Measurements from ENCODE around the gene DNAJC18.
"Not testable (repeated sequence)": the region's sequence is repeated elsewhere in the genome, so short reads cannot be mapped to it uniquely, and the experiment has no call there.

DNAJC18 gene

GRCh38 chr5:139460455-139460854 is 21.1 kb upstream of the DNAJC18 start:
- no peak for DNase-seq

- no peak for DNase-seq
These were observed 20.2 kb upstream of the DNAJC18 start for GRCh38 chr5:139459451-139459934.

DNA sequence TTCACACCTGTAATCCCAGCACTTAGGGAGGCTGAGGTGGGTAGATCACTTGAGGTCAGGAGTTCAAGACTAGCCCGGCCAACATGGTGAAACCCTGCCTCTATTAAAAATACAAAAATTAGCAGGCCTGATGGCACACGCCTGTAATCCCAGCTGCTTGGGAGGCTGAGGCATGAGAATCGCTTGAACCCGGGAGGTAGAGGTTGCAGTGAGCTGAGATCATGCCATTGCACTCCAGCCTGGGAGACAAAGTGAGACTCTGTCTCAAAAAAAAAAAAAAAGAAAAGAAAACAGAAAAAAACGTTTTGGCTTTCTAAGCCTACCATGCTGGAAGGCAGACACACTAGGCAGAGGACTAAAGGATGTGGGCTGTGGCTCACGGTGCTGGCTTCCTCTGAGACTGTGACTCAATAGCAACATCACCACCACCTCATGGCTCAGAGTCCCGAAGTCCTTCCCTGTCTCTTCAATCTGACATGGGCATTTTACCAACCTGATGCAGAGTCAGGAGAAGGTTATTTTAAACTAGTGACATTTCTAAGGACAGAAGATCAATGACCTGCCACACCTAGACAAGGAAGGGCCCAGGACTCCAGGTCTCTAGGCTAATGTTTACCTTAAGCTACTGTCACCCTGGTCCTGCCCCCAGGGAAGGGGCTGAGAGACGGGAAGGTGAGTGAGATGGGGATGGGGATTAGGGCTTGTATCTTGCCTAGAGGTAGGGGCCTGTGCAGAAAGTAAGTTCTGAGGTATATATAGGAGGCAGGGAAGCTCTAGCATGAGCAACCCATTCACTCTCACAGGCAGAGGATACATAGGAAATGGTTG is 19.5 kb upstream of the DNAJC18 start:
- no peak for DNase-seq

GRCh38 chr5:139457653-139458306 is 18.5 kb upstream of the DNAJC18 start:
- DNase-seq: no peak

DNA sequence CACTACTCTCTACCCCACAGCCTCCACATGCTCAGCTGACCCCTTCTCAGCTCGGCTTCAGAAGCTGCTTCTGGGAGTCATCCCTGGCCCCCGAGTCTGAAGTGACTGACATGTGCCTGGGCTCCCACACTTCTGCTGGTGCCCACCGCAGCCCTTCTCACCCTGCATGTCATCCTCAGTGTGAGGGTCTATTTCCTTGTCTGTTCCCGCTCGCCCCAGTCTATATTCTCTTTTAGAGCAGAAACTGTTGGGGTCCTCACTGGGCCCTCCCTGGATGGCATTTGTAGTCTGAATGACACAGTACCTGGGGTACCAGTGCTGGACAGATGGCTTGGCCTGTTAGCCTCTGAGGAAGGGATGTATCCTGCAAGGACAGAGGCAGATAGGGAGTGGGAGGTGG is 17.9 kb upstream of the DNAJC18 start:
- DNase-seq: no peak

DNA sequence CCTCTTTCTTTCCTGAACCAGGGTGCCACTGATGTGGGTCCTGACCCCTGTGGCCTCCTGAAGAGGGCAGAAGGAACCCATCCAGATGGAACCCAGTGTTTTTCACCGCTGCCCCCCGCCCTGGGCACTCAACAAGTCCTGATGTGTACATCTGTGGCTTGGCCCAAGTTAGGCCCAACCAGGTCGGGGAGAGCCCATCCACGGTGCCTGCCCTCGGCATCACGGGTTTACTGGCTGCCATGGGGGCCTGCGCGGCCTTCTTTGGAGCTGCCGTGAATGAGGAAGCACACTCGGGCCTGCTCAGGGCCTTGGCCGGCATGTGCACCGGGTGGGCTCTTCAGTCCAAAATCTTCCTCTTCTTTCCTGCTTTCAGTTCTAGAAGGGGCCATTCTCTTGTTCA is 17.5 kb upstream of the DNAJC18 start:
- no peak for DNase-seq

DNA sequence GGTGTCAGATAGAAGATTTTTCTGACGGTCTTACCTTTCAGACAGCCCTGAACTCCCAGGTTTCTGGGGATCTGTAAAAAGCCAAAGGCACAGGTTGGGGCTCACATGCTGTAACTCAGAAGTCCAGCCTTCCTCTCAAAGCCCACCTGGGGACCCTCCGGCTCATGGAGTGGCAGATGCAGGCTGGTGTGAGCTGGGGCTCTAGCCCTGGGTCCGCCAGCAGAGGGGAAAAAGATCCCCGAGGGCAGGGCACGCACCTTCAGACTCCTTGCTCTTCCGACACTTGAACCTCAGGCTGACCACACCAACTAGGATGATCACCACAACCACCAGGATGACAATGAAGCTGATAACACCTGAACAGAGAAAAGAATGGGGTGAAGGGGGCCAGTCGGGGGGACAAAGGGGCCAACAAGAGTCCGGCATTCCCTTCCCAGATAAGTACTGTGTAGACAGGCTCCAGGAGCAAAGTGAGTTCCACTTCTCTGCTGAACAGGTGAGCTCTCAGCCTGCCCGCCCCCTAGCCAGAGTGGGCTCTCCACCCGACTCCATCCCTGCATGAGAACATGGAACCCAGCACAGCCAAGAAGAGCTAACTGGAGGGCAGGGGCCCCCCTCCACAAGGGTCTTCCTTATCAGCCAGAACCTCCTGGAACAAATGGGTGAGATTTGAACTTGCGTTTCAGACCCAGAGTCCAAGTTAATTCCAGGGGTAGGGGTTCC is 15.4 kb upstream of the DNAJC18 start:
- DNase-seq: no peak

GRCh38 chr5:139453683-139454567 is 14.6 kb upstream of the DNAJC18 start:
- no peak for DNase-seq

- no peak for DNase-seq
These were observed 12.7 kb upstream of the DNAJC18 start for GRCh38 chr5:139451878-139452660.

DNA sequence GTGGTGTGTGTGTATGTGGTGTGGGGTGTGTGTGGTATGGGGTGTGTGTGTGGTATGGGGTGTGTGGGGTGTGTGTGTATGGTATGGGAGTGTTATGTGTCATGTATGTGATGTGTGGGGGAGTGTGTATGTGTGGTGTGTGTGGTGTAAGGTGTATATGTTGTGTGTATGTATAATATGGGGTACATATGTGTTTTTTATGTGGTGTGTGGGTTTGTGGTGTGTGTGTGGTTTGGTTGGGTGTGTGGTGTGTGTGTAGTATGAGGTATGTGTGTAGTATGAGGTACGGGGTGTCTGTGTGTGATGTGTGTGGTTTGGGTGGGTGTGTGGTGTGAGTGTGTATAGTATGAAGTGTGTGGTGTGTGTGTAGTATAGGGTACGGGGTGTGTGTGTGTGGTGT is 11.9 kb upstream of the DNAJC18 start:
- no peak for DNase-seq

DNA sequence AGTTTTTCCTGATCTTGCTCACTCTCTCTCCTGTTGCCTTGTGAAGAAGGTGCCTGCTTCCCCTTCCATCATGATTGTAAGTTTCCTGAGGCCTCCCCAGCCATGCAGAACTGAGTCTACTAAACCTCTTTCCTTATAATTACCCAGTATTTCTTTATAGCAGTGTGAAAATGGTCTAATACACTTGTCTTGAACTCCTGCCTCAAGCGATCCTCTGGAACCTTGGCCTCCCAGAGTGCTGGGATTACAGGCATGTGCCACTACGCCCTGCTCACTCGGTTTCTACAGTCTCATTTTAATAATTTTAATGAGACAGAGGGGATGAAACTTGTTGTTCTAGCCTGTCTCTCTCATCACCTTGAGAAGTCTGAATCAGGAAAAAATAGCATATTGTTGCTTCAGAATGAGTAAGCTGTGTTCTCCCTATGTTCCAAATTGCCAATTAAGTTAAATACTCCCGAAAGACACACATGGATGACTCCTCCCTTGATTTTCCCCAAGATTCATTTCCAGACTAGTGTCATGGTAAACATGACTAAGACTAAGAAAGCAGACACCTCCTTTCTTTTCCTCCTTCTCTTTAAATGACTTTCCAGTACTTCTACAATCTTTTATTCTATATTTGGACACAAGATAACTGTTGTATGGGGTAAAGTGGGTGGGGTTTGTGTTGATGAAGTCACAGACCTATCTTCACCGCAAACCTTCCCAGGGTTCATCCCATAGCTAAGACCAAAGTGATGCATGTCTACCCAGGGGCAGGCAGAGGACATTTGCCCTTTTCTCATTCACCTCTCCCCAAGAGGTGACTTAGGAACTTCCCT is 7.8 kb upstream of the DNAJC18 start:
- DNase-seq: no peak

DNA sequence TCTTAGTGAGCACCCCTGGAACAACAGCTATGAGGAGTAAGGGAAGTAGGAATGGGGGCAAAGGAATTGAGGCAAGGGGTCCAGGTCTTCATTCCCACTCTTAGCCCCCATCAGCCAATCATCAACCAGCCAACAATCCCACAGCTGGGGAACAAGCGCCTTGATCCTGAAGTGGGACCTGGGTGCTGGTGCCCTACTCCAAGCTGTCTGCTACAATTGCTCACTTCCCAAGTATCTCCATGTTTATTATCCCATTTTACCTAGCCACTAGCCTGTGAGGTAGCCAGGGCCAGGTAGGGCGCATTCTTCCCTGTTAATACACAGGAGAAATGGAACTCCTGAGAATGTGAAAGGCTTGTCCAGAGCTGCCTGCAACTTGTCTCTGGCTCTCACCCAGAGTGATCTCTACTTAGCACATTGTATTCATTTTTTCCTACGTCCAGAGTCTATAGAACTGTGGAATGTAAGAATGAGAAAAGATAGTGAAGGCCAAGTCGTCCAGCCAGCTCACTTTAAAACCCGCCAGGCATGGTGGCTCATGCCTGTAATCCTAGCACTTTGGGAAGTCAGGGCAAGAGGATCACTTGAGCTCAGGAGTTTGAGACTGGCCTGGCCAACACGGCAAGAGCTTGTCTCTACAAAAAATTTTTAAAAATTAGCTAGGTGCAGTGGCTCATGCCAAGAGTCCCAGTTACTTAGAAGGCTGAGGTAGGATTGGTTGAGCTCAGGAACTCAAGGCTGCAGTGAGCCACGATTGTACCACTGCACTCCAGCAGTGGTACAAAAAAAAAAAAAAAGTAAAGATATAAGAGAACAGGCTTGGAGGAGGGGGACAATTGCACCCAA is 6.2 kb upstream of the DNAJC18 start:
- DNase-seq: no peak

DNA sequence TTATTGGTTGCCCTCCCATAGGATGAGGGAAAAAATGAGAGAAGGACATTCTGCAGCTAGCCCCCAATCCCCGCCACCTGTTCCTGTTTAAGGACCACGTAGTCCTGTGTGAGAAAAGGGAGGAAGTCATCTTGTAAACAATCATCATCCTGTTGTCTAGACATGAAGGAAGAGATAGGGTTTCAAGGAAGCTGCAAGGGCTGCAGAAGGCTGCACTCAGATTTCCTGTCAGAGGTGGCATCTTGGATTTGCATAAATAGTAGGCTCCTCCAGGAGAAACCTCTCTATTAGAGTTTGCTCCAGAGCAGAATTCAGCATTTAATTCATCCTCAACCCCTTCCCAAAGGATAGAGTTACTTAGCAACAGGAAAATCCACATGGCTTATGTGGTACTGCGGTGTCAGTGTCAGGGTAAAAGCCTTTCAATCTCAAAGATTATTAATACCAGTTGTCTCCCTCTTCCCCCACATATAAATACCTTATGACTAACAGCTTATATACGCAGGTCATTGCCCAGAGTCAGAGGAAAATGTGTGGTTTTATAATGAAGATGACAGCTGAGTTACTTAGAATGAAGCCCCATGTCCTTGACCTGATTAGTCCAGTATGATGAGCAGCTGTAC is 4.6 kb upstream of the DNAJC18 start:
- DNase-seq: no peak

- DNase-seq: not testable (repeated sequence)
These were observed 1.1 kb upstream of the DNAJC18 start for GRCh38 chr5:139440416-139440815.

- DNase-seq: no peak
These were observed 665 bp downstream of the DNAJC18 start for GRCh38 chr5:139438707-139439012.

- no peak for DNase-seq
These were observed 3.6 kb downstream of the DNAJC18 start for GRCh38 chr5:139435676-139436075.

- no peak for DNase-seq
These were observed 7.6 kb downstream of the DNAJC18 start for GRCh38 chr5:139431706-139432105.

- no peak for DNase-seq
These were observed 9.3 kb downstream of the DNAJC18 start for GRCh38 chr5:139430015-139430414.

- no peak for DNase-seq
These were observed 13.0 kb downstream of the DNAJC18 start for GRCh38 chr5:139426203-139426885.
